ENCODE measurements around the gene LPAR6.

LPAR6 gene

GRCh38 chr13:48446464-48446863 is 33.6 kb upstream of the LPAR6 start:
- peak overlapping the region in 9 of 11 experiments; percentile 1 to 84 (median 65); a peak in 17 of 22 replicates for H3K4me2 ChIP-seq
- H3K4me3 ChIP-seq: peak overlapping the region in 4 of 10 experiments; percentile 19 to 39 (median 28); a peak in 5 of 20 replicates
- H3K36me3 ChIP-seq: peaks cover 21 to 90% (median 81%) of the 10 kb centered on the region in 11 experiments; a peak in 21 of 22 replicates

GRCh38 chr13:48443442-48444208 is 30.7 kb upstream of the LPAR6 start:
- H3K9me3 ChIP-seq (replicated peaks in 1 of 11): peaks cover 0 to 15% (median 3%) of the 10 kb centered on the region in 11 experiments; a peak in 6 of 22 replicates
- TF ChIP-seq Cebpa-rat (IDR thresholded peaks at IDR 0.05): no peak
- peak overlapping the region in 3 of 11 experiments; percentile 65 to 84 (median 81); a peak in 6 of 22 replicates for H3K4me2 ChIP-seq
- H3K9ac ChIP-seq: peak overlapping the region in 1 of 11 experiments; percentile 43; a peak in 1 of 22 replicates
- H3K4me1 ChIP-seq: peaks cover 0 to 92% (median 34%) of the 10 kb centered on the region in 10 experiments; a peak in 16 of 20 replicates
- no peaks in the 10 kb centered on the region for H4K20me1 ChIP-seq
- peak overlapping the region in 4 of 11 experiments; percentile 21 to 73 (median 48); a peak in 4 of 22 replicates for H3K27ac ChIP-seq
- H3K27me3 ChIP-seq: no peaks in the 10 kb centered on the region
- H3K36me3 ChIP-seq: peaks cover 8 to 84% (median 64%) of the 10 kb centered on the region in 11 experiments; a peak in 21 of 22 replicates
- no peak overlapping the region for H3K4me3 ChIP-seq

More at GRCh38 chr13:48446464-48446863, 33.6 kb upstream of the LPAR6 start:
- H3K4me1 ChIP-seq: peaks cover 0 to 79% (median 43%) of the 10 kb centered on the region in 10 experiments; a peak in 16 of 20 replicates
- H4K20me1 ChIP-seq: no peaks in the 10 kb centered on the region
- H3K9me3 ChIP-seq (replicated peaks in 1 of 11): peaks cover 17 to 44% (median 30%) of the 10 kb centered on the region in 11 experiments
- peak overlapping the region in 9 of 11 experiments; percentile 8 to 74 (median 58); a peak in 15 of 22 replicates for H3K27ac ChIP-seq
- TF ChIP-seq Cebpa-rat (IDR thresholded peaks at IDR 0.05): no peak
- H3K9ac ChIP-seq: peak overlapping the region in 4 of 11 experiments; percentile 18 to 43 (median 26); a peak in 2 of 22 replicates
- H3K27me3 ChIP-seq: no peaks in the 10 kb centered on the region

DNA sequence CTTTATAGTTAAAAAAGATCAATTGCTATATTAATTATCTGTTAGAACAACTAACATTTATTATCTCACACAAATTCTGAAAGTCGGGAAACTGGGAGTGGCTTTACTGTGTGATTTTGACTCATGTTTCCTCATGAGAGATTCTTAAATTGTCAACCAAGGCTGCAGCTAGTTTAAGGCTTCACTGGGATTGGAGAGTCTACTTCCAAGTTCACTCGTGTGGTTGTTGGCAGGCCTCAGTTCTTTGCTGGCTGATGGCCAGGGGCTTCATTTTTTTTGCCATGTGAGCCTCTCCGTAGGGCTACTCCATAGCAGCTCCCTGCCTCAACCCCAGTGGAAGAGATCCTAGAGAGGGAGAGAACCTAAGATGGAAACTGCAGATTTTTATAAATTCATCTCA is 24.5 kb upstream of the LPAR6 start:
- H3K4me1 ChIP-seq: peaks cover 0 to 88% (median 13%) of the 10 kb centered on the region in 10 experiments; a peak in 14 of 20 replicates
- peaks cover 0 to 12% (median 4%) of the 10 kb centered on the region in 11 experiments; a peak in 8 of 22 replicates for H3K9me3 ChIP-seq (replicated peaks in 1 of 11)
- peak overlapping the region in 5 of 11 experiments; percentile 7 to 86 (median 81); a peak in 9 of 22 replicates for H3K27ac ChIP-seq
- peak overlapping the region in 3 of 11 experiments; percentile 63 to 77 (median 66); a peak in 6 of 22 replicates for H3K9ac ChIP-seq
- no peaks in the 10 kb centered on the region for H3K27me3 ChIP-seq
- H3K36me3 ChIP-seq: peaks cover 0 to 85% (median 50%) of the 10 kb centered on the region in 11 experiments; a peak in 21 of 22 replicates
- no peaks in the 10 kb centered on the region for H4K20me1 ChIP-seq
- no peak for TF ChIP-seq Cebpa-rat (IDR thresholded peaks at IDR 0.05)
- peak overlapping the region in 2 of 10 experiments; percentile 1 to 29; a peak in 1 of 20 replicates for H3K4me3 ChIP-seq
- peak overlapping the region in 4 of 11 experiments; percentile 69 to 91 (median 77); a peak in 8 of 22 replicates for H3K4me2 ChIP-seq

GRCh38 chr13:48436661-48437288 is 23.9 kb upstream of the LPAR6 start:
- peaks cover 0 to 12% (median 4%) of the 10 kb centered on the region in 11 experiments; a peak in 8 of 22 replicates for H3K9me3 ChIP-seq (replicated peaks in 1 of 11)

DNA sequence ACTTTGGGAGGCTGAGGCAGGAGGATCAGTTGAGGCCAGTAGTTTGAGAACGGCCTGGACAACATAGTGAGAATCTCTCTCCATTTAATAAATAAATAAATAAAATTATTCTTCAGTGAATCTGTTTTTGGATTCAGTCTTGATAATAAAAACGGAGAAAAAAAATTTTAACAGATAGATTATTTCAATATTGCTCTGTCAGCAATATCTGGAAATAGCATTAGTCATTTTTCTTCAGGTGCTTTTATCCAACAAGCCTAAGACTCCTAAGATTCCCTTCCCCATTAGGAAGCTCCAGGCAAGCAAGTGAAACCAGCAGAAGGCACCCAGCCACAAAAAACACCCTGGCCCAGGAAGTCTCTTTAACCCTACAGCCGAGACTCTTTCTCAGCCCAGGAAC is 21.3 kb upstream of the LPAR6 start:
- Histone ChIP-seq H3K4me1 (peaks cover 15 to 86% (median 26%) of the 10 kb centered on the region in 10 experiments), H3K36me3 (peaks cover 0 to 65% (median 44%) of the 10 kb centered on the region in 11 experiments; a peak in 20 of 22 replicates)
- TF ChIP-seq Cebpa-rat (IDR thresholded peaks at IDR 0.05): no peak

More at GRCh38 chr13:48436661-48437288, 23.9 kb upstream of the LPAR6 start:
- Histone ChIP-seq H3K9ac (peak overlapping the region in 4 of 11 experiments; percentile 51 to 77 (median 64); a peak in 7 of 22 replicates), H3K4me2 (peak overlapping the region in 7 of 11 experiments; percentile 1 to 91 (median 69); a peak in 13 of 22 replicates), H3K4me1 (peaks cover 0 to 88% (median 13%) of the 10 kb centered on the region in 10 experiments; a peak in 14 of 20 replicates), H3K4me3 (peak overlapping the region in 3 of 10 experiments; percentile 18 to 29 (median 22); a peak in 2 of 20 replicates), H3K27ac (peak overlapping the region in 5 of 11 experiments; percentile 12 to 86 (median 81); a peak in 9 of 22 replicates), H3K36me3 (peaks cover 0 to 79% (median 47%) of the 10 kb centered on the region in 11 experiments; a peak in 21 of 22 replicates), H4K20me1 (no peaks in the 10 kb centered on the region), H3K27me3 (no peaks in the 10 kb centered on the region)
- no peak for TF ChIP-seq Cebpa-rat (IDR thresholded peaks at IDR 0.05)

DNA sequence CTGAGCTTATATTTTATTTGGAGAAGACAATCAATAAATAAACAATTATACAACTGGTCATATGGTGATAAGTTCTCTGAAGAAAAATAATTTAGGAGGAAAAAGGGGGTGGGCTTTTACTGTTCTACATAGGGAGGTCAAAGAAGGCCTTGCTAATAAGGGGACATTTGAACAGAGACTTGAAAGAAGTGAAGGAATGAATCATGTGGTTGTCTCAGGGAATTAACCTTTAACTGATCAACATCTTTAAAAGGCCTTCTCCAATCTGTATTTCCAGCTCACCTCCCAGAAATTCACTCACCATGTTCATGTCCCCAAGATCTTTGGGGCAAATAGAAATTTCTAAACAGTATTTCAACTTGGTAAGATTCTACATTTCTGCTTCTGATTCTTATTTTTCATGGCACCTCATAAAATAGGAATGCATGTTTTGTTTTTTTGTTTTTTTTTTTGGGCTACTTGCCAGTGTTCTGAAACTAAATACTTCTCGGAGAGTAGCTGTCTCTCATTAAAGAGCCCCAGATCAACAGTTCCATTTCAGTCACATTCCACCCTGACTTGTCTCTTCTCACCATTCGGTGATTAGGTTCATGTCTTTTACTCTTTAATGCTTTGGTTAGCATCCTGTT is 19.2 kb upstream of the LPAR6 start:
- Histone ChIP-seq H3K27ac (peak overlapping the region in 3 of 11 experiments; percentile 21 to 48 (median 26); a peak in 4 of 22 replicates), H3K4me3 (no peak overlapping the region), H4K20me1 (no peaks in the 10 kb centered on the region), H3K27me3 (no peaks in the 10 kb centered on the region), H3K9ac (0 out of 22 replicates have a peak overlapping the region, but pooled peaks of 1 of the 11 experiments have one; percentile 60), H3K4me1 (peaks cover 13 to 71% (median 26%) of the 10 kb centered on the region in 10 experiments), H3K36me3 (peaks cover 4 to 53% (median 37%) of the 10 kb centered on the region in 11 experiments; a peak in 19 of 22 replicates), H3K9me3 (replicated peaks in 1 of 11) (peaks cover 0 to 12% (median 4%) of the 10 kb centered on the region in 11 experiments; a peak in 8 of 22 replicates), H3K4me2 (peak overlapping the region in 3 of 11 experiments; percentile 28 to 60 (median 47); a peak in 2 of 22 replicates)
- TF ChIP-seq Cebpa-rat (IDR thresholded peaks at IDR 0.05): no peak

More for the DNA sequence above, 21.3 kb upstream of the LPAR6 start:
- Histone ChIP-seq H3K4me3 (no peak overlapping the region), H4K20me1 (no peaks in the 10 kb centered on the region), H3K9ac (peak overlapping the region in 1 of 11 experiments; percentile 52; a peak in 1 of 22 replicates), H3K4me2 (peak overlapping the region in 3 of 11 experiments; percentile 69 to 91 (median 82); a peak in 5 of 22 replicates), H3K9me3 (replicated peaks in 1 of 11) (peaks cover 0 to 12% (median 4%) of the 10 kb centered on the region in 11 experiments; a peak in 8 of 22 replicates), H3K27ac (peak overlapping the region in 3 of 11 experiments; percentile 19 to 86 (median 44); a peak in 3 of 22 replicates), H3K27me3 (no peaks in the 10 kb centered on the region)

DNA sequence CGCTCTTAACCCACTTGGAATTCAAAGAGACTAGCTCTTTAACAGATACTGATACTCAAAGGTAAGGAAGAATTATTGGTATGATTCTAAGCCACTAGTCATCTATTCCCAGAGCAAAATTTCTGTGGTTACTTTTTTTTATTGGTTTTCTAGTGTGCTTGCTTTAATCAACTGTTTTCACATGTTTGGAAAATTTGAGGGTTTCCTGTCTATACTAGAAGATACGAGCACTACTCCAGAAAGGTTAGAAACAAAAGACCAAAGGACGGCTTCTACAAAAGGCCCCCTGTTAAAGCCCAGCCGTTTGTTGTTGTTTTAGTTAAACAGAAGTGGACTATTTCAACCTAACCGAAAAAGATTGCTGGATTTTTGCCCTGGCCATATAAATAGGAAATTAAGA is 18.5 kb upstream of the LPAR6 start:
- H3K27me3 ChIP-seq: no peaks in the 10 kb centered on the region
- H3K9ac ChIP-seq: peak overlapping the region in 1 of 11 experiments; percentile 60; a peak in 1 of 22 replicates
- H4K20me1 ChIP-seq: no peaks in the 10 kb centered on the region
- peaks cover 6 to 56% (median 43%) of the 10 kb centered on the region in 11 experiments; a peak in 21 of 22 replicates for H3K36me3 ChIP-seq
- H3K4me2 ChIP-seq: peak overlapping the region in 7 of 11 experiments; percentile 2 to 60 (median 17); a peak in 7 of 22 replicates
- H3K4me1 ChIP-seq: peaks cover 6 to 70% (median 24%) of the 10 kb centered on the region in 10 experiments
- TF ChIP-seq Cebpa-rat (IDR thresholded peaks at IDR 0.05): no peak
- H3K27ac ChIP-seq: peak overlapping the region in 6 of 11 experiments; percentile 3 to 48 (median 17); a peak in 6 of 22 replicates
- H3K9me3 ChIP-seq (replicated peaks in 1 of 11): peaks cover 0 to 12% (median 4%) of the 10 kb centered on the region in 11 experiments; a peak in 10 of 22 replicates
- no peak overlapping the region for H3K4me3 ChIP-seq

Data from BLaER1 treated with 17β-estradiol and CSF1 and Interleukin-3, amounts not matched to agents 10 nM and 100 nM (cell line).